Neural cell (in vitro differentiated cells): ENCODE results near the gene HACD2.

Source experiments
- CTCF ChIP-seq: fragments of 450-650 bp; IDR thresholded peaks from 2 replicates; pipeline ENCODE4 v1.5.1; 2014; ENCODE audit warnings: antibody characterized with exemption, mild to moderate bottlenecking, moderate library complexity; ENCODE audit not compliant: poor library complexity, severe bottlenecking
- EP300 ChIP-seq: fragments of 450-650 bp; conservative IDR thresholded peaks from 2 replicates; pipeline ENCODE4 v1.6.1; 2014; ENCODE audit warnings: antibody characterized with exemption, mild to moderate bottlenecking, moderate library complexity; ENCODE audit not compliant: poor library complexity, severe bottlenecking
- EZH2 ChIP-seq: fragments of 200-600, 300-800 bp; shearing (Covaris generic), sonication (generic); IDR thresholded peaks from 2 replicates; pipeline ENCODE4 v1.6.1; 2014; ENCODE audit warnings: antibody characterized with exemption, low read length, borderline replicate concordance, mild to moderate bottlenecking; ENCODE audit not compliant: insufficient read depth, poor library complexity, severe bottlenecking
- MXI1 ChIP-seq: fragments of 450-650 bp; conservative IDR thresholded peaks from 2 replicates; pipeline ENCODE4 v1.6.1; 2014; ENCODE audit warnings: antibody characterized with exemption, mild to moderate bottlenecking; ENCODE audit not compliant: poor library complexity, severe bottlenecking
- POLR2AphosphoS5 ChIP-seq: IDR thresholded peaks from 2 replicates; pipeline ENCODE4 v1.6.1; 2012
- RAD21 ChIP-seq: fragments of 450-650 bp; conservative IDR thresholded peaks from 2 replicates; pipeline ENCODE4 v1.6.1; 2014; ENCODE audit warnings: antibody characterized with exemption, mild to moderate bottlenecking, moderate library complexity
- SMC3 ChIP-seq: fragments of 450-650 bp; conservative IDR thresholded peaks from 2 replicates; pipeline ENCODE4 v1.6.1; 2014; ENCODE audit warnings: antibody characterized with exemption, mild to moderate bottlenecking, moderate library complexity; ENCODE audit not compliant: poor library complexity
- TAF1 ChIP-seq: IDR thresholded peaks from 2 replicates; pipeline ENCODE4 v1.6.1; 2012; ENCODE audit warnings: low read depth

DNA sequence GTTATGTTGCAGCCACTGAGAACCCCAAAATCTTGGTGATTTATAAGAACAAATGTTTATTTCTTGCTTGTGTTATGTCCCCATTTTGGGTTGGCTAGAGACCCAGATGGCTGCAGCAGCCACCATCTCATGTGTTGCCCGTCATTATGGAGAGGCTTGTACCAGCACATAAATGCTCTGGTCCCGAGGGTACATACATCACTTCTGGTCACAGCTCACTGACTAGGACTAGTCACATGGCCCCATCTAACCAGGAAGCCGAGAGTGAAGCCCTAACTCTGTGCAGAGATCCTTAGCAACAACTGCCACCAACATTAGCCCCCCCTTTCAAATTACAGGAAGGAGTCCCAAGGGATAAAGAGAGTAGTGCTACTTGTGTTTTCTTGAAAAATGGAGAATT, 25.5 kb upstream of the HACD2 start:
- TF ChIP-seq POLR2AphosphoS5 (no peak), CTCF (no peak), TAF1 (no peak), RAD21 (no peak), EZH2 (no peak), EP300 (no peak), SMC3 (no peak), MXI1 (no peak)
